22Rv1 (cell line): ENCODE results near the gene OSBPL3.

ENCODE experiments used
- CTCF ChIP-seq: fragments of 450-650 bp; IDR thresholded peaks from 2 replicates; pipeline ENCODE4 v1.5.1; 2017; ENCODE audit warnings: mild to moderate bottlenecking
- ZFX ChIP-seq: fragments of 450-650 bp; IDR thresholded peaks from 2 replicates; pipeline ENCODE4 v1.6.1; 2017; ENCODE audit warnings: antibody characterized with exemption, borderline replicate concordance

GRCh38 chr7:24879291-24879690 is 100.7 kb downstream of the OSBPL3 start:
- TF ChIP-seq CTCF (no peak), ZFX (no peak)
